B cell (primary cell): ENCODE measurements around the gene THADA. TPM values are rescaled to one million over a fixed set of nuclear protein-coding genes. Genes with fewer than 3 reads are reported as not detected.

Experiments
- ATAC-seq: fragments of 200-7000 bp; cut with Tn5 transposase; one replicate; pipeline ENCODE4 v1.10.0; 2021; ENCODE audit warnings: low read depth, mild to moderate bottlenecking, moderate number of reproducible peaks, moderate library complexity
- CTCF ChIA-PET: fragments of 350-600 bp; sonication (Branson Sonifier 250); formaldehyde crosslinking; loops from one replicate; lab custom pipeline; 2021; ENCODE audit warnings: antibody characterized with exemption, inconsistent platforms; lab: Charles Lee
- POLR2A ChIA-PET: fragments of 350-600 bp; sonication (Branson Sonifier 250); formaldehyde crosslinking; loops from one replicate; lab custom pipeline; 2021; ENCODE audit warnings: antibody characterized with exemption; lab: Charles Lee
- DNase-seq: peaks from one replicate; pipeline ENCODE4 v3.0.0; 2013
- H2AFZ ChIP-seq: 2 replicates; pipeline ENCODE4 v1.6.1; 2012; ENCODE audit warnings: mild to moderate bottlenecking, low read depth, low read length; ENCODE audit not compliant: insufficient read depth, poor library complexity, severe bottlenecking
- H3K27ac ChIP-seq, 2 donors: 1 replicate in 1 of 2; 2 replicates in 1 of 2; pipeline ENCODE4 v1.5.1; 2012 to 2013; ENCODE audit warnings: low read length in 2 of 2, mild to moderate bottlenecking in 2 of 2, moderate library complexity in 1 of 2
- H3K27me3 ChIP-seq, 4 experiments: fragments of 200-600 bp in 1 of 4; sonication (generic) in 1 of 4; replicated peaks in 1 of 4; 1 replicate in 2 of 4; 2 replicates in 2 of 4; pipeline versions ENCODE4 v1.6.1 to v1.7.0; 2013 to 2016; ENCODE audit warnings: low read length in 3 of 4, mild to moderate bottlenecking in 2 of 4, mixed read lengths in 1 of 4, moderate library complexity in 1 of 4; ENCODE audit not compliant: insufficient read depth in 4 of 4, control insufficient read depth in 3 of 4; ENCODE audit errors: control extremely low read depth in 1 of 4
- H3K36me3 ChIP-seq, 2 experiments: replicated peaks in 1 of 2; 1 replicate in 1 of 2; 2 replicates in 1 of 2; pipeline versions ENCODE4 v1.6.1 to v1.7.1; 2013; ENCODE audit warnings: low read length in 1 of 2; ENCODE audit not compliant: insufficient read depth in 2 of 2, control insufficient read depth in 1 of 2; ENCODE audit errors: control extremely low read depth in 1 of 2, extremely low read depth in 1 of 2
- H3K4me1 ChIP-seq, 2 donors: fragments of 200-600 bp in 1 of 2; sonication (generic) in 1 of 2; 1 replicate in 1 of 2; 2 replicates in 1 of 2; pipeline versions ENCODE4 v1.5.1 to v1.6.1; 2013 to 2017; ENCODE audit warnings: low read length in 2 of 2; ENCODE audit not compliant: control insufficient read depth in 2 of 2, insufficient read depth in 2 of 2
- H3K4me2 ChIP-seq: replicated peaks from 2 replicates; pipeline ENCODE3; 2012; ENCODE audit warnings: mild to moderate bottlenecking, low read depth, low read length; ENCODE audit not compliant: poor library complexity, severe bottlenecking
- H3K4me3 ChIP-seq, 5 experiments: fragments of 200-600 bp in 1 of 5; sonication (generic) in 1 of 5; 1 replicate in 3 of 5; 2 replicates in 2 of 5; pipeline versions ENCODE4 v1.5.1 to v1.7.0; 2011 to 2016; ENCODE audit warnings: low read length in 4 of 5, mild to moderate bottlenecking in 4 of 5, low read depth in 2 of 5, control low read depth in 1 of 5, moderate library complexity in 1 of 5; ENCODE audit not compliant: insufficient read depth in 1 of 5; ENCODE audit errors: control extremely low read depth in 1 of 5, extremely low read depth in 1 of 5
- H3K79me2 ChIP-seq: fragments of 200-600 bp; sonication (generic); one replicate; pipeline ENCODE4 v1.6.0; 2016; ENCODE audit warnings: low read length; ENCODE audit not compliant: control insufficient read depth, insufficient read depth
- H3K9ac ChIP-seq: fragments of 200-600 bp; sonication (generic); 2 replicates; pipeline ENCODE4 v1.6.1; 2017; ENCODE audit warnings: mild to moderate bottlenecking, low read length, moderate library complexity
- H3K9me3 ChIP-seq, 3 donors: one replicate each; pipeline versions ENCODE4 v1.6.1 to v1.7.1; 2013; ENCODE audit warnings: low read length in 2 of 3; ENCODE audit not compliant: control insufficient read depth in 2 of 3, insufficient read depth in 1 of 3; ENCODE audit errors: control extremely low read depth in 1 of 3
- H4K20me1 ChIP-seq: 2 replicates; pipeline ENCODE4 v1.6.0; 2012; ENCODE audit warnings: mild to moderate bottlenecking, low read length; ENCODE audit not compliant: insufficient read depth, control insufficient read depth, poor library complexity, severe bottlenecking
- H3K27ac Mint-ChIP-seq: one replicate; pipeline ENCODE4 v1.8.0; 2021; ENCODE audit warnings: mixed read lengths
- H3K27me3 Mint-ChIP-seq: one replicate; pipeline ENCODE4 v1.8.0; 2021; ENCODE audit warnings: mixed read lengths
- H3K4me1 Mint-ChIP-seq: one replicate; pipeline ENCODE4 v1.8.0; 2021; ENCODE audit warnings: mixed read lengths
- H3K4me3 Mint-ChIP-seq: one replicate; pipeline ENCODE4 v1.8.0; 2021; ENCODE audit warnings: mixed read lengths
- H3K9me3 Mint-ChIP-seq: one replicate; pipeline ENCODE4 v1.8.0; 2022; ENCODE audit warnings: mixed read lengths; ENCODE audit not compliant: insufficient read depth
- EZH2 ChIP-seq: IDR thresholded peaks from 2 replicates; pipeline ENCODE4 v1.6.1; 2012; ENCODE audit warnings: borderline replicate concordance, low read depth, mild to moderate bottlenecking, moderate library complexity, low read length; ENCODE audit not compliant: insufficient read depth, poor library complexity, severe bottlenecking
- WGBS: methylation state at CpG from one replicate; pipeline ENCODE4 v1.1.5; 2013; ENCODE audit warnings: missing lambda C conversion rate; ENCODE audit not compliant: insufficient coverage; 5-methylcytosine and 5-hydroxymethylcytosine counted together
- intact Hi-C: fragments of 100-400 bp; cut with micrococcal nuclease; formaldehyde crosslinking; loops from one replicate; pipeline ENCODE4 v1.10.0; 2022
- polyA plus RNA-seq: library from polyadenylated mRNA; depleted of rRNA; stranded (reverse); fragments of >200 nt; gene quantifications from 2 replicates; pipeline ENCODE4 v1.2.3, GENCODE V29; 2012
- total RNA-seq, 2 donors: library from RNA; stranded (reverse); fragments of 120-200 nt in 1 of 2; gene quantifications; 1 replicate in 1 of 2; 2 replicates in 1 of 2; pipeline versions ENCODE4 v1.2.3 to v1.2.4, GENCODE V29; 2013 to 2022
- TF ChIP-seq, protein P1 (sequence below): fragments of 200-600 bp; IDR thresholded peaks from one replicate; pipeline ENCODE4 v1.8.0; 2022; ENCODE audit warnings: antibody characterized with exemption, mild to moderate bottlenecking

THADA gene
- total and polyA plus RNA-seq, 2 donors (not counting 1 experiment from before 2014, with no cell fraction given) = 17.6 to 48.5 TPM

DNA sequence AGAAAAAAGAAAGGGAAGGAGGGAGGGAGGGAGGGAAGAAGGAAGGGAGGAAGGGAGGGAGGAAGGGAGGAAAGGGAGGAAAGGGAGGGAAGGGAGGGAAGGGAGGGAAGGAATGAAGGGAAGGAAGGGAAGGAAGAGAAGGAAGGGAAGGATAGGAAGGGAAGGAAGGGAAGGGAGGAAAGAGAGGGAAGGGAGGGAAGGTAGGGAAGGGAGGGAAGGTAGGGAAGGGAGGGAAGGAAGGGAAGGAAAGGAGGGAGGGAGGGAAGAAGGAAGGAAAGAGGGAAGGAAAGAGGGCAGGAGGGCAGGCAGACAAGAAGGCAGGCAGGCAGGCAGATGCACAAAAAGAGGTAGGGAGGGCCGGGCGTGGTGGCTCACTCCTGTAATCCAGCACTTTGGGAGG is 74.9 kb downstream of the THADA start:
- TF ChIP-seq EZH2 = no peak
- TF ChIP-seq, protein P1, sequence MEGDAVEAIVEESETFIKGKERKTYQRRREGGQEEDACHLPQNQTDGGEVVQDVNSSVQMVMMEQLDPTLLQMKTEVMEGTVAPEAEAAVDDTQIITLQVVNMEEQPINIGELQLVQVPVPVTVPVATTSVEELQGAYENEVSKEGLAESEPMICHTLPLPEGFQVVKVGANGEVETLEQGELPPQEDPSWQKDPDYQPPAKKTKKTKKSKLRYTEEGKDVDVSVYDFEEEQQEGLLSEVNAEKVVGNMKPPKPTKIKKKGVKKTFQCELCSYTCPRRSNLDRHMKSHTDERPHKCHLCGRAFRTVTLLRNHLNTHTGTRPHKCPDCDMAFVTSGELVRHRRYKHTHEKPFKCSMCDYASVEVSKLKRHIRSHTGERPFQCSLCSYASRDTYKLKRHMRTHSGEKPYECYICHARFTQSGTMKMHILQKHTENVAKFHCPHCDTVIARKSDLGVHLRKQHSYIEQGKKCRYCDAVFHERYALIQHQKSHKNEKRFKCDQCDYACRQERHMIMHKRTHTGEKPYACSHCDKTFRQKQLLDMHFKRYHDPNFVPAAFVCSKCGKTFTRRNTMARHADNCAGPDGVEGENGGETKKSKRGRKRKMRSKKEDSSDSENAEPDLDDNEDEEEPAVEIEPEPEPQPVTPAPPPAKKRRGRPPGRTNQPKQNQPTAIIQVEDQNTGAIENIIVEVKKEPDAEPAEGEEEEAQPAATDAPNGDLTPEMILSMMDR = no peak
- Histone ChIP-seq H2AFZ (no peak overlapping the region), H3K4me2 (no peak overlapping the region), H4K20me1 (no peaks in the 10 kb centered on the region), H3K27me3 (no peaks in the 10 kb centered on the region), H3K4me1 (peaks cover 5% of the 10 kb centered on the region in 2 donors), H3K9ac (no peak overlapping the region), H3K36me3 (peaks cover 2 to 6% of the 10 kb centered on the region in 2 experiments), H3K9me3 (no peaks in the 10 kb centered on the region), H3K4me3 (no peak overlapping the region), H3K79me2 (no peaks in the 10 kb centered on the region), H3K27ac (no peak overlapping the region)
- DNase-seq = no peak
- CTCF ChIA-PET = interaction anchor here (1.1 to 2.1 kb wide), 4 partner anchors 36 to 693 kb away, joined by 3 to 7 read pairs (median 4); no protein-coding TSS in a partner anchor
- H3K4me3 Mint-ChIP-seq = no peak overlapping the region
- H3K4me1 Mint-ChIP-seq = peaks cover 16% of the 10 kb centered on the region
- intact Hi-C loops = loop anchor here (10.0 kb wide), 1 partner anchor 826 kb away; no protein-coding TSS in a partner anchor
- H3K27me3 Mint-ChIP-seq = no peaks in the 10 kb centered on the region
- POLR2A ChIA-PET = no interaction called here
- 95% methylated on average over 2 of the region's 2 CpGs for WGBS
- no peak for ATAC-seq
- H3K9me3 Mint-ChIP-seq = no peaks in the 10 kb centered on the region
- no peak overlapping the region for H3K27ac Mint-ChIP-seq

DNA sequence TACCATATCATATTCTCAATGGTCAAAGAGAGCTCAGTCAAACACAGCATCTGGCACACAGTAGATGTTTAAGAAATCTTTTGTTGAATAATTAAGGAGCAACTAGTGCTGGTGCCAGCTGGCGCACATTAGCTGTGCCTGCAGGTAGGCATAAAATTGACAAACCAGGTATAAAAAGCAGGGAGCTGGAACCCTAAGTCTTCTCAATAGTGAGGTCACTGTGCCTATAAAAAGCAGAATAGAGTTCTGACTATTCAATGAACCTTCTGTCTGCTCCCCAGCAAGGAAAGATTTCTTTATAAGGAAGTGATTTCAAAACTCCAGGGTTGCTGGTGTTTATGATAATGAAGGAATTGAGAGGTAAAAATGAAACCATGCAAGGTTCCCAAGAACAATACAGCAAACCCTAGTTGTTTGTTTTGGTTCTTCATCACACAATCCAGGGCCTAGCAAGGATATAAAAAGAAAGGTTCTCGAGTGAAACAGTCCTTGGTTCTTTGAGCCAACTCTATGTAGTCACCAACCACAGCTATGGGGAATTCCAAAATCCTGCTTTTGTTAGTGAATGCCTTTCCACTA is 76.1 kb downstream of the THADA start:
- Histone ChIP-seq H3K4me3 (no peak overlapping the region), H3K27ac (no peak overlapping the region), H3K27me3 (no peaks in the 10 kb centered on the region), H3K9me3 (no peaks in the 10 kb centered on the region), H3K36me3 (peaks cover 0 to 3% of the 10 kb centered on the region in 2 experiments), H2AFZ (no peak overlapping the region), H3K79me2 (no peaks in the 10 kb centered on the region), H3K4me2 (no peak overlapping the region), H3K9ac (no peak overlapping the region), H3K4me1 (peaks cover 5% of the 10 kb centered on the region in 2 donors), H4K20me1 (no peaks in the 10 kb centered on the region)
- POLR2A ChIA-PET = no interaction called here
- ATAC-seq (no peak), DNase-seq (no peak)
- Mint-ChIP-seq H3K4me3 (no peak overlapping the region), H3K4me1 (peaks cover 22% of the 10 kb centered on the region), H3K27me3 (no peaks in the 10 kb centered on the region), H3K9me3 (no peaks in the 10 kb centered on the region), H3K27ac (peak overlapping the region; percentile 2)
- TF ChIP-seq EZH2 = no peak
- TF ChIP-seq, protein P1 = no peak
- intact Hi-C loops = loop anchor here (10.0 kb wide), 1 partner anchor 825 kb away; no protein-coding TSS in a partner anchor
- CTCF ChIA-PET = interaction anchor here (1.0 to 2.1 kb wide), 3 partner anchors 35 to 691 kb away, joined by 3 to 6 read pairs (median 5); no protein-coding TSS in a partner anchor
- 70% methylated on average over 2 of the region's 2 CpGs for WGBS
